ENCODE results near the gene VMO1.

- TF ChIP-seq CTCF (IDR thresholded peaks at IDR 0.05; ENCODE audit: poor library complexity) (no peak), EZH2 (IDR thresholded peaks at IDR 0.05; ENCODE audit: borderline replicate concordance) (no peak)
Observed at GRCh38 chr17:4810696-4811290, 24.6 kb upstream of the VMO1 start.
